GM12892 (cell line): ENCODE results near the gene HIRIP3.

Source experiments
- POLR2A ChIP-seq: IDR thresholded peaks from 2 replicates; pipeline ENCODE4 v1.6.1; 2011; ENCODE audit warnings: low read depth, low read length, control low read depth
- POLR2AphosphoS5 ChIP-seq: IDR thresholded peaks from 2 replicates; pipeline ENCODE4 v1.6.1; 2011; ENCODE audit warnings: low read depth, low read length, control low read depth
- TAF1 ChIP-seq: IDR thresholded peaks from 2 replicates; pipeline ENCODE4 v1.6.1; 2011; ENCODE audit warnings: low read depth, mild to moderate bottlenecking, control low read depth, low read length, borderline replicate concordance

GRCh38 chr16:29990883-29991570 lies 4.4 kb downstream of the HIRIP3 start:
- no peak for TF ChIP-seq POLR2A
- no peak for TF ChIP-seq POLR2AphosphoS5
- TF ChIP-seq TAF1, result no peak
